ENCODE data around the gene CABP2.

Gene CABP2

DNA sequence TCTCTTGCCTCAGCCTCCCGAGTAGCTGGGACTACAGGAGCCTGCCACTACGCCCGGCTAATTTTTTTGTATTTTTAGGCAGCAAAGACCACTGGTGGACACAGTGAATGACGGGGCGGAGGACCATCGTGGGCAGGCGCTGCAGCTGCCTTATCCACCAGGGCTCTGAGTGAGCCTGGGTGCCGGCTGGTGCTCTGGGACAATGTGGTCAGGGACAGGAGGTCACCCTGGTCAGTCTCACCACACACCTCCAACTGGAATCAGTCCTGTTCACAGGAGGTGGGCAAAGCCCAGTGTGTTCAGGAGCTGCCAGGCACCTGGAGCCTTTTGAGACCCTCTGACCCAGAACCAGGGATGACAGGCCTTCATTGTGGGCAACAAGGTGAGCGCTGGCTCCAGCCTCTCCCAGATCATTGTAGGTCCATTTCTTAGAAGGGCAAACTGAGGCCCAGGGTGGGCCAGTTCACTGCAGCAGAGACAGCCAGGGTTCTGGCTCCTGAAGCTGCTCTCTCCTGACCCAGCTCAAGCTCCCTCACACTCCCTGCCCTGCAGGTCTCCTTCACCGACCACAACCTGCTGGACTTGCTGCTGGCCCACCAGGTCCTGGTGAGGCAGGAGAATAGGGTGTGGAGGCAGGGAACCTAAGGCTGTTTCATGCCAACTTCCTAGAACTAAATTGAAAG is 15.7 kb upstream of the CABP2 start:
- Histone ChIP-seq H3K79me2 (ENCODE audit: control insufficient read depth, low read length) (no peaks in the 10 kb centered on the region), H3K9me3 (ENCODE audit: control insufficient read depth, insufficient read depth, low read length) (peaks cover 14% of the 10 kb centered on the region), H3K27me3 (ENCODE audit: control insufficient read depth, low read length) (no peaks in the 10 kb centered on the region; the same call in 1 of the 2 replicates), H3F3A (ENCODE audit: control insufficient read depth, insufficient read depth) (no peaks in the 10 kb centered on the region), H3K9me2 (replicated peaks; ENCODE audit: control insufficient read depth, low read length) (no peaks in the 10 kb centered on the region), H3K4me2 (ENCODE audit: low read length) (no peak overlapping the region), H3K4me3 (ENCODE audit: low read length) (no peak overlapping the region), H3K36me3 (ENCODE audit: control insufficient read depth, low read length) (no peaks in the 10 kb centered on the region), H3K4me1 (ENCODE audit: control insufficient read depth, low read length) (no peaks in the 10 kb centered on the region), H4K20me1 (ENCODE audit: control insufficient read depth, insufficient read depth, low read depth, low read length) (no peaks in the 10 kb centered on the region), H3K27ac (ENCODE audit: low read depth, low read length) (no peak overlapping the region)
- TF ChIP-seq EZH2phosphoT487 (IDR thresholded peaks at IDR 0.05; ENCODE audit: borderline replicate concordance, low read length): no peak
- TF ChIP-seq, protein P1, sequence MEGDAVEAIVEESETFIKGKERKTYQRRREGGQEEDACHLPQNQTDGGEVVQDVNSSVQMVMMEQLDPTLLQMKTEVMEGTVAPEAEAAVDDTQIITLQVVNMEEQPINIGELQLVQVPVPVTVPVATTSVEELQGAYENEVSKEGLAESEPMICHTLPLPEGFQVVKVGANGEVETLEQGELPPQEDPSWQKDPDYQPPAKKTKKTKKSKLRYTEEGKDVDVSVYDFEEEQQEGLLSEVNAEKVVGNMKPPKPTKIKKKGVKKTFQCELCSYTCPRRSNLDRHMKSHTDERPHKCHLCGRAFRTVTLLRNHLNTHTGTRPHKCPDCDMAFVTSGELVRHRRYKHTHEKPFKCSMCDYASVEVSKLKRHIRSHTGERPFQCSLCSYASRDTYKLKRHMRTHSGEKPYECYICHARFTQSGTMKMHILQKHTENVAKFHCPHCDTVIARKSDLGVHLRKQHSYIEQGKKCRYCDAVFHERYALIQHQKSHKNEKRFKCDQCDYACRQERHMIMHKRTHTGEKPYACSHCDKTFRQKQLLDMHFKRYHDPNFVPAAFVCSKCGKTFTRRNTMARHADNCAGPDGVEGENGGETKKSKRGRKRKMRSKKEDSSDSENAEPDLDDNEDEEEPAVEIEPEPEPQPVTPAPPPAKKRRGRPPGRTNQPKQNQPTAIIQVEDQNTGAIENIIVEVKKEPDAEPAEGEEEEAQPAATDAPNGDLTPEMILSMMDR (IDR thresholded peaks at IDR 0.05; ENCODE audit: low read depth, low read length, poor library complexity, severe bottlenecking): no peak

DNA sequence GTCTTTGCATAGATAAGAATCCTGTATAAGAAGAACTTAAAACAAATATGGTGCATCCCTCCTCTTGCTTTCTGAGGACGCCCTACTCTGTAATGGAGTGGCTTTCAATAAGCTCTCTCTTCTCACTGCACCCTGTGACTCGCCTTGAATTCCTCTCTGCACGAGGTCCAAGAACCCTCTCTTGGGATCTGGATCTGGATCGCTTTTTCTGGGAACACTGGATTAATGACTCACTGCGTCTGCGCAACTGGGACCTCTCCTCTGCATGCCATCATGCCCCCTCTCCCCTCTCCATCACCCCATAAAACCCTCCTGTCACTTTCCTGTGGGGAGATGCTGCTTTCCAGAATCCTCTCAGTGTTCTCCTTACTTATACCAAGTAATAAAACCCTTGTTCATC is 15.1 kb upstream of the CABP2 start:
- Histone ChIP-seq H3K9me3 (ENCODE audit: control insufficient read depth, insufficient read depth, low read length) (peaks cover 20% of the 10 kb centered on the region), H3K79me2 (ENCODE audit: control insufficient read depth, low read length) (no peaks in the 10 kb centered on the region), H3F3A (ENCODE audit: control insufficient read depth, insufficient read depth) (no peaks in the 10 kb centered on the region), H3K27me3 (ENCODE audit: control insufficient read depth, low read length) (no peaks in the 10 kb centered on the region; the same call in 1 of the 2 replicates), H3K4me3 (ENCODE audit: low read length) (no peak overlapping the region), H4K20me1 (ENCODE audit: control insufficient read depth, insufficient read depth, low read depth, low read length) (no peaks in the 10 kb centered on the region), H3K27ac (ENCODE audit: low read depth, low read length) (no peak overlapping the region), H3K36me3 (ENCODE audit: control insufficient read depth, low read length) (no peaks in the 10 kb centered on the region), H3K9me2 (replicated peaks; ENCODE audit: control insufficient read depth, low read length) (no peaks in the 10 kb centered on the region), H3K4me1 (ENCODE audit: control insufficient read depth, low read length) (no peaks in the 10 kb centered on the region), H3K4me2 (ENCODE audit: low read length) (no peak overlapping the region)
- no peak for TF ChIP-seq EZH2phosphoT487 (IDR thresholded peaks at IDR 0.05; ENCODE audit: borderline replicate concordance, low read length)
- TF ChIP-seq, protein P1 (IDR thresholded peaks at IDR 0.05; ENCODE audit: low read depth, low read length, poor library complexity, severe bottlenecking): no peak

DNA sequence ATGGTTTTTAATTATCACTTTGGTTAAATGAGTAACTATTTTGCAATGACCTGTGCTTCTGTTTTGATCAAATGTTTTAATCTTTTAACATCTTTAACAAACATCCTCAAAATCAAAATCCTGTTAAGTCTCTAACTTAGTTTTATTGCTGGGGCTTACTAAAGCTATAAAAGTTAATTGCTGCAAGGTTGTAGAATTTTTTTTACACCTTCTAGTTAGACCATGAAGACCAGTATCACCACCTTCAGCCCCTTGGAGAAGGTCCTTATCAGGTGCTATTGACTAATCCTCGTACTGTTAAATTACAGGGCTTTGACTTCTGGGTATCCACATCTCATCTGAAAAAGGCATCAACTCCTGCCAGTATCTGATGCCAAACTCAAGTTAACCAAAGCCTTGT is 12.3 kb upstream of the CABP2 start:
- peaks cover 28% of the 10 kb centered on the region for H3K9me3 ChIP-seq (ENCODE audit: control insufficient read depth, insufficient read depth, low read length)
- TF ChIP-seq EZH2phosphoT487 (IDR thresholded peaks at IDR 0.05; ENCODE audit: borderline replicate concordance, low read length): no peak
- TF ChIP-seq, protein P1 (IDR thresholded peaks at IDR 0.05; ENCODE audit: low read depth, low read length, poor library complexity, severe bottlenecking): no peak
- no peaks in the 10 kb centered on the region for H3K36me3 ChIP-seq (ENCODE audit: control insufficient read depth, low read length)
- H3K4me1 ChIP-seq (ENCODE audit: control insufficient read depth, low read length): no peaks in the 10 kb centered on the region
- H3K27ac ChIP-seq (ENCODE audit: low read depth, low read length): no peak overlapping the region
- no peaks in the 10 kb centered on the region for H4K20me1 ChIP-seq (ENCODE audit: control insufficient read depth, insufficient read depth, low read depth, low read length)
- no peaks in the 10 kb centered on the region for H3K79me2 ChIP-seq (ENCODE audit: control insufficient read depth, low read length)
- no peak overlapping the region for H3K4me3 ChIP-seq (ENCODE audit: low read length)
- no peak overlapping the region for H3K4me2 ChIP-seq (ENCODE audit: low read length)
- H3K9me2 ChIP-seq (replicated peaks; ENCODE audit: control insufficient read depth, low read length): no peaks in the 10 kb centered on the region
- peaks cover 2% of the 10 kb centered on the region; the same call in 1 of the 2 replicates for H3K27me3 ChIP-seq (ENCODE audit: control insufficient read depth, low read length)
- H3F3A ChIP-seq (ENCODE audit: control insufficient read depth, insufficient read depth): no peaks in the 10 kb centered on the region
